SJCRH30 (cell line): ENCODE results near the gene PPIC. TPM values are rescaled to one million over a fixed set of nuclear protein-coding genes. Genes with fewer than 3 reads are reported as not detected.
A peak's percentile ranks its signal among the peaks of the same experiment; 100 is the strongest.
"Not testable (repeated sequence)": the region's sequence is repeated elsewhere in the genome, so short reads cannot be mapped to it uniquely, and the experiment has no call there.

Source experiments
- DNase-seq, 2 experiments: peaks; one replicate each; pipeline ENCODE4 v3.0.0-alpha.2; 2015 to 2020
- H3K27ac ChIP-seq: fragments of 250-450 bp; sonication (Bioruptor Pico); 2 replicates; pipeline ENCODE4 v1.5.1; 2020; ENCODE audit warnings: mild to moderate bottlenecking, moderate library complexity
- H3K27me3 ChIP-seq: fragments of 250-450 bp; sonication (Bioruptor Pico); 2 replicates; pipeline ENCODE4 v1.5.1; 2020; ENCODE audit warnings: mild to moderate bottlenecking, moderate library complexity
- H3K36me3 ChIP-seq: fragments of 250-450 bp; sonication (Bioruptor Pico); 2 replicates; pipeline ENCODE4 v1.5.1; 2020; ENCODE audit warnings: mild to moderate bottlenecking, moderate library complexity
- H3K4me1 ChIP-seq: fragments of 250-450 bp; sonication (Bioruptor Pico); 2 replicates; pipeline ENCODE4 v1.5.1; 2020; ENCODE audit warnings: mild to moderate bottlenecking, moderate library complexity
- H3K4me3 ChIP-seq: fragments of 250-450 bp; sonication (Bioruptor Pico); 2 replicates; pipeline ENCODE4 v1.5.1; 2020; ENCODE audit warnings: mild to moderate bottlenecking, moderate library complexity
- H3K9me3 ChIP-seq: fragments of 250-450 bp; sonication (Bioruptor Pico); replicated peaks from 2 replicates; pipeline ENCODE4 v1.5.1; 2020; ENCODE audit warnings: mild to moderate bottlenecking, moderate library complexity
- total RNA-seq: library from RNA; depleted of rRNA; stranded (reverse); fragments of >200 nt; shearing (Covaris generic); gene quantifications from 2 replicates; pipeline ENCODE4 v1.2.3, GENCODE V29; 2014; rRNA removed

Gene PPIC
- total RNA-seq, 1 experiment from 2014 or later = 13.9 TPM

- H3K4me1 ChIP-seq = peaks cover 6% of the 10 kb centered on the region
- H3K27me3 ChIP-seq = no peaks in the 10 kb centered on the region
- H3K27ac ChIP-seq = no peak overlapping the region
- no peaks in the 10 kb centered on the region for H3K9me3 ChIP-seq
- peak; percentile 46 to 55 for DNase-seq
- no peak overlapping the region for H3K4me3 ChIP-seq
- no peaks in the 10 kb centered on the region; the same call in 1 of the 2 replicates for H3K36me3 ChIP-seq
These were observed 51.4 kb downstream of the PPIC start for GRCh38 chr5:122985006-122985700.

- H3K9me3 ChIP-seq = no peaks in the 10 kb centered on the region
- H3K27ac ChIP-seq = no peak overlapping the region
- H3K4me1 ChIP-seq = peaks cover 6% of the 10 kb centered on the region
- no peaks in the 10 kb centered on the region for H3K36me3 ChIP-seq
- DNase-seq = no peak
- H3K4me3 ChIP-seq = no peak overlapping the region
- no peaks in the 10 kb centered on the region for H3K27me3 ChIP-seq
These were observed 52.1 kb downstream of the PPIC start for GRCh38 chr5:122984425-122984824.

DNA sequence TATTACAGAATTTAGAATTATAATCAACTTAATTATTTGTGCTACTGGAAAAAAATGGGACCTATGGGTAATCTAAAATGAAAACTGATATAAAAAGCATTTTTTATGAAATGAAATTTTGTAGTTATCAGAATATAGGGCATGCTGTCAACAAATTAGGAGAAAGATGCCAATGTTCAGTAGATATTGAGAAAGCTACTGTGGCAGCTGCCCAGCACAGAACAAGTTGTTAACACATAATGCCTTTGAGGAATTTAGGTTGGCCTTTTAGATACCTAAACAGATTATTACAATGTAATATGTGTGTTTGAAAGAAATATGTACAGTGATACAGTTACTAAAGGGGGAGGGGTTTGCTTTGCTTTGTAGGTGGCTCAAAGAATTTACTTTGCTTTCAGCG, 54.1 kb downstream of the PPIC start:
- no peak for DNase-seq
- Histone ChIP-seq H3K27me3 (no peaks in the 10 kb centered on the region), H3K36me3 (no peaks in the 10 kb centered on the region), H3K27ac (no peak overlapping the region), H3K9me3 (no peaks in the 10 kb centered on the region), H3K4me3 (no peak overlapping the region), H3K4me1 (peaks cover 6% of the 10 kb centered on the region)

DNA sequence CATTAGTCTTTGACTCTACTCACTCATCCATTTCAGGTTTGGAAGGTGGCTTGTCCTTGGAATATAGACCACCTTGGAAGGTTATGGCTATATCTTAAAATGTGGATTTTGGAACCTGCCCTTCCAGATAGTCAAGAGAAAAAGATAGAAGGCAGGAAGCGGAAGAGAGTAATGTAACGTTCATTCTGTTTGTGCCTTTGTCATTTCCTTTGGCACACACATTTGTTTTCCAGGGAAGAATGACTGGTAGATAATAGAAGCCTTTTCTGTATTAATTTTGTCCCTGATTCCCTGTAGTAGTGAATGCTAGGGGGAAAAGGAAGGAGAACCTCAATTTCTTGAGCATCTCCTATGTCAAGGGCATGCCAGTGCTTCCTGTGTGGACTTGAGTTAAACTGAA, 54.7 kb downstream of the PPIC start:
- Histone ChIP-seq H3K27me3 (no peaks in the 10 kb centered on the region), H3K4me3 (no peak overlapping the region), H3K36me3 (no peaks in the 10 kb centered on the region), H3K27ac (no peak overlapping the region), H3K9me3 (no peaks in the 10 kb centered on the region), H3K4me1 (peaks cover 6% of the 10 kb centered on the region)
- no peak for DNase-seq

DNA sequence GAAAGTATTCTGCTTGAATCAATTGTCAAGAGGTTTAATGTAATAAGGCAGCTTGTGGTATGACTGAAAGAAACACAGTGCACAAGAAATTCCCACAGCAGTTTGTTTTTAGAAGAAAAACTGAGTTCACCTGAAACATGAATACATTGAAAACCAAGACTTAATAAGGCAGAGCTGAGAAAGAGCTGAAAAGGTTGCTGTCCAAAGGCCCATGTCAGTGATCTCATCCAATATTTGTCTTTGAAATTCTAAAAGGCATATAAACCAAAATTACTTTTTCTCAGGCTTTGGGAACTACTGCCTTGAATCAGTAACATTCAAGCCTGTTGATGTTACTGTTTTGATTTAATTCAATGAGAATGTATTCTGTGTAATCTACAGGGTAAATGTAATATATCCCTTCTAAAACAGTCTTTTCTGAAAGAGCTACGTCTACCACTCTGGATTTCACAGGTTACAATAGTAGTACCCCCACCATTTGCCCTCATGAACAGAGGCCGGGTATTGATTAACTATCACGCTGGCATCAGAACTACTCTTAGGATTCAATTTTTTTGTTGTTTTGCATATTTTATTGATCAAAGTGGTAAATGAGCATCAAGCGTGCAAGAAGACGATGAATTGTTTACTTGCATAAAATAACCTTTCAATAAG, 57.8 kb downstream of the PPIC start:
- no peaks in the 10 kb centered on the region for H3K27me3 ChIP-seq
- H3K4me1 ChIP-seq = no peaks in the 10 kb centered on the region
- H3K4me3 ChIP-seq = no peak overlapping the region
- H3K27ac ChIP-seq = no peak overlapping the region
- no peaks in the 10 kb centered on the region for H3K9me3 ChIP-seq
- no peak for DNase-seq
- H3K36me3 ChIP-seq = no peaks in the 10 kb centered on the region

DNA sequence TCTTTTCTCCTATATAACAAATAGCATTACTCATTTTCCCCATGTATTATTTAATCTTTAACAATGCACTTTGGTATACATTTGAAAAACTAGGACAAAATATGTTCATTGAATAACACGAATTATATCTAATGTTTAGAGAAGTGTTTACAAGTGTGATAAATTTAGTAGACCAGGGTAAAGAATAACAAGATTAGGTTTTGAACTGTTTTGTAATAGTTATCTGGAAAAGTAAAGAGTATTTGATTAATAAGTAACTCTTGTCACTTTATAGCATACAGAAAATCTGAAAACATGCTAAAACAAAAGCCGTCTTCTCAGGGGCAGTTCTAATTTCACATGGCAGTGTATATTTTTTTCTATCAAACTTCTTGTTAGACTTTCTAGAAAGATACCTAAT, 58.5 kb downstream of the PPIC start:
- no peaks in the 10 kb centered on the region for H3K27me3 ChIP-seq
- DNase-seq = no peak
- no peaks in the 10 kb centered on the region for H3K36me3 ChIP-seq
- no peaks in the 10 kb centered on the region for H3K4me1 ChIP-seq
- H3K9me3 ChIP-seq = no peaks in the 10 kb centered on the region
- H3K27ac ChIP-seq = no peak overlapping the region
- H3K4me3 ChIP-seq = no peak overlapping the region

- H3K4me1 ChIP-seq = no peaks in the 10 kb centered on the region
- H3K9me3 ChIP-seq = no peaks in the 10 kb centered on the region
- H3K36me3 ChIP-seq = no peaks in the 10 kb centered on the region
- H3K27ac ChIP-seq = no peak overlapping the region
- no peak overlapping the region for H3K4me3 ChIP-seq
- no peaks in the 10 kb centered on the region for H3K27me3 ChIP-seq
- no peak for DNase-seq
These were observed 59.2 kb downstream of the PPIC start for GRCh38 chr5:122977319-122977718.

DNA sequence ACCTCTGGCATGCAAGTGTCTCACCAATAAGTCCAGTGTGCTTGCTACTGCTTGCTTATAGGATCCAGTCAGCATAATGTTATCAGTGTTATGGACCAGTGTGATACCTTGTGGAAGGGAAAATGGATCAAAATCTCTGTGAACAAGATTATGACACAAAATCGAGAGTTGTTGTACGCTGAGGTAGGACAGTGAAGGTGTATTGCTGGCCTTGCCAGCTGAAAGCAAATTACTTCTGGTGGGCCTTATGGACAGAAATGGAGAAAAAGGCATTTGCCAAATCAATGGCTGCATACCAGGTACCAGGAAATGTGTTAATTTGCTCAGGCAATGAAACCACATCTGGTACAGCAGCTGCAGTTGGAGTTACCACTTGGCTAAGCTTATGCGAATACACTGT, 62.3 kb downstream of the PPIC start:
- not testable (repeated sequence) for H3K9me3 ChIP-seq, DNase-seq, H3K27me3 ChIP-seq, H3K4me3 ChIP-seq, H3K27ac ChIP-seq, H3K36me3 ChIP-seq, H3K4me1 ChIP-seq

GRCh38 chr5:122973759-122974158, 62.8 kb downstream of the PPIC start:
- H3K9me3 ChIP-seq, DNase-seq, H3K27me3 ChIP-seq, H3K36me3 ChIP-seq, H3K4me1 ChIP-seq, H3K4me3 ChIP-seq, H3K27ac ChIP-seq: not testable (repeated sequence)

Other genes starting within 250 kb of the PPIC start
- gene SNX24, start 191.1 kb downstream of the PPIC start, total RNA-seq = 15.3 and 22.5 TPM in 2 replicates
- 0.14 and 0.43 TPM in 2 replicates for gene PRDM6, start 52.5 kb upstream of the PPIC start, total RNA-seq